Liver (tissue), 9 donors: ENCODE measurements around the gene TLE3. TPM values are rescaled to one million over a fixed set of nuclear protein-coding genes. Genes with fewer than 3 reads are reported as not detected.

Experiments
- DNase-seq: peaks from one replicate; pipeline ENCODE4 v3.0.0-alpha.2; 2017; ENCODE audit warnings: low spot score
- H3K27ac ChIP-seq, 2 donors: one replicate each; pipeline ENCODE4 v1.7.0; 2013; ENCODE audit warnings: inconsistent platforms in 2 of 2, low read length in 2 of 2, control low read depth in 1 of 2, low read depth in 1 of 2, mild to moderate bottlenecking in 1 of 2
- H3K27me3 ChIP-seq, 4 donors: one replicate each; pipeline versions ENCODE4 v1.6.1 to v1.7.0; 2013; ENCODE audit warnings: low read length in 3 of 4, inconsistent platforms in 1 of 4, mild to moderate bottlenecking in 1 of 4, moderate library complexity in 1 of 4; ENCODE audit not compliant: control insufficient read depth in 4 of 4, insufficient read depth in 4 of 4
- H3K36me3 ChIP-seq, 4 donors: one replicate each; pipeline versions ENCODE4 v1.6.1 to v1.7.0; 2013; ENCODE audit warnings: low read length in 3 of 4, mild to moderate bottlenecking in 3 of 4, low read depth in 1 of 4, moderate library complexity in 1 of 4; ENCODE audit not compliant: control insufficient read depth in 4 of 4, insufficient read depth in 3 of 4
- H3K4me1 ChIP-seq, 4 donors: one replicate each; pipeline versions ENCODE4 v1.6.1 to v1.7.0; 2013; ENCODE audit warnings: low read length in 3 of 4, mild to moderate bottlenecking in 3 of 4, moderate library complexity in 1 of 4; ENCODE audit not compliant: control insufficient read depth in 4 of 4, insufficient read depth in 4 of 4
- H3K4me3 ChIP-seq, 3 donors: one replicate each; pipeline versions ENCODE4 v1.6.1 to v1.7.0; 2013; ENCODE audit warnings: low read length in 3 of 3, control low read depth in 1 of 3, low read depth in 1 of 3, mild to moderate bottlenecking in 1 of 3
- H3K9ac ChIP-seq, 2 donors: one replicate each; pipeline ENCODE4 v1.7.0; 2013; ENCODE audit warnings: low read length in 2 of 2, mild to moderate bottlenecking in 2 of 2, moderate library complexity in 2 of 2, control low read depth in 1 of 2, low read depth in 1 of 2
- H3K9me3 ChIP-seq, 4 donors: one replicate each; pipeline versions ENCODE4 v1.6.1 to v1.7.0; 2013; ENCODE audit warnings: low read length in 3 of 4; ENCODE audit not compliant: control insufficient read depth in 4 of 4
- ATF3 ChIP-seq: IDR thresholded peaks from 2 replicates; pipeline ENCODE4 v1.6.1; 2016; ENCODE audit warnings: antibody characterized with exemption
- CTCF ChIP-seq: fragments of 150-350 bp; IDR thresholded peaks from 2 replicates; pipeline ENCODE4 v1.5.1; 2017; ENCODE audit warnings: improper control_type of control experiment, low read depth, low read length; ENCODE audit not compliant: missing input control
- EGR1 ChIP-seq, 2 donors: IDR thresholded peaks; 2 replicates each; pipeline ENCODE4 v1.6.1; 2016 to 2018; ENCODE audit warnings: antibody characterized with exemption in 2 of 2, low read depth in 2 of 2
- FOXA1 ChIP-seq: IDR thresholded peaks from 2 replicates; pipeline ENCODE4 v1.6.1; 2016; ENCODE audit warnings: antibody characterized with exemption
- GABPA ChIP-seq, 2 donors: IDR thresholded peaks in 1 of 2; conservative IDR thresholded peaks in 1 of 2; 2 replicates each; pipeline ENCODE4 v1.6.1; 2016; ENCODE audit warnings: antibody characterized with exemption in 2 of 2, mild to moderate bottlenecking in 1 of 2, moderate library complexity in 1 of 2
- HNF4A ChIP-seq, 2 donors: conservative IDR thresholded peaks; 2 replicates each; pipeline ENCODE4 v1.6.1; 2016; ENCODE audit warnings: antibody characterized with exemption in 2 of 2, mild to moderate bottlenecking in 2 of 2
- JUND ChIP-seq, 2 donors: IDR thresholded peaks; 2 replicates each; pipeline ENCODE4 v1.6.1; 2016; ENCODE audit warnings: antibody characterized with exemption in 2 of 2
- MAX ChIP-seq: IDR thresholded peaks from 2 replicates; pipeline ENCODE4 v1.6.1; 2016; ENCODE audit warnings: antibody characterized with exemption
- RAD21 ChIP-seq, 2 donors: IDR thresholded peaks; 2 replicates each; pipeline ENCODE4 v1.6.1; 2016; ENCODE audit warnings: antibody characterized with exemption in 2 of 2, mild to moderate bottlenecking in 2 of 2
- RXRA ChIP-seq, 2 donors: IDR thresholded peaks; 2 replicates each; pipeline ENCODE4 v1.6.1; 2017 to 2018; ENCODE audit warnings: antibody characterized with exemption in 2 of 2, mild to moderate bottlenecking in 1 of 2
- SP1 ChIP-seq: IDR thresholded peaks from 2 replicates; pipeline ENCODE4 v1.6.1; 2018; ENCODE audit warnings: antibody characterized with exemption, mild to moderate bottlenecking
- ZBTB33 ChIP-seq: IDR thresholded peaks from 2 replicates; pipeline ENCODE4 v1.6.1; 2016; ENCODE audit warnings: antibody characterized with exemption
- WGBS: extraction: QIAGEN DNeasy Blood & Tissue Kit; methylation state at CpG from one replicate; pipeline ENCODE4 v1.1.7; 2013; 5-methylcytosine and 5-hydroxymethylcytosine counted together
- polyA plus RNA-seq, 2 donors: library from polyadenylated mRNA; stranded (reverse) in 1 of 2; unstranded in 1 of 2; fragments of 200-250 nt in 1 of 2; fragments of >200 nt in 1 of 2; fragmentation: Nextera tagmentation in 1 of 2; extraction: Ambion mirVana in 1 of 2; gene quantifications; one replicate each; pipeline versions ENCODE4 v1.2.1 to v1.2.3, GENCODE V29; 2013 to 2015
- total RNA-seq, 2 donors: library from RNA; depleted of rRNA; stranded (reverse); fragments of >200 nt; gene quantifications; one replicate each; pipeline ENCODE4 v1.2.3, GENCODE V29; 2014
- donor health status: healthy.
- donor health status: healthy.
- donor health status: healthy.
- donor health status: healthy.
- donor health status: healthy.

Gene TLE3
- total and polyA plus RNA-seq, 4 donors: 1.2 to 13.7 (median 8.5) TPM

GRCh38 chr15:70090436-70091296 is 7.1 kb downstream of the TLE3 start:
- Histone ChIP-seq H3K4me3 (no peak overlapping the region), H3K9me3 (no peaks in the 10 kb centered on the region), H3K36me3 (peaks cover 3 to 21% (median 10%) of the 10 kb centered on the region in 4 donors), H3K27ac (no peak overlapping the region), H3K4me1 (peaks cover 21 to 52% (median 37%) of the 10 kb centered on the region in 4 donors), H3K27me3 (no peaks in the 10 kb centered on the region), H3K9ac (no peak overlapping the region)
- no peak for DNase-seq
- 77% methylated on average over 8 of the region's 8 CpGs for WGBS
- TF ChIP-seq HNF4A (conservative IDR thresholded peaks at IDR 0.05): peak in 1 of 2 donors; percentile 17
- TF ChIP-seq MAX: no peak

GRCh38 chr15:70089692-70089971 is 8.1 kb downstream of the TLE3 start:
- TF ChIP-seq ATF3 (no peak), EGR1 (IDR thresholded peaks at IDR 0.05; ENCODE audit: low read depth in 2 of 2) (no peak), JUND (IDR thresholded peaks at IDR 0.05) (no peak), GABPA (IDR thresholded peaks at IDR 0.05 in 1 of 2, conservative IDR thresholded peaks at IDR 0.05 in 1 of 2) (no peak)

GRCh38 chr15:70088887-70089691 is 8.6 kb downstream of the TLE3 start:
- no peaks in the 10 kb centered on the region for H3K27me3 ChIP-seq
- no peak overlapping the region for H3K4me3 ChIP-seq
- no peak for DNase-seq
- 77% methylated on average over 23 of the region's 23 CpGs for WGBS
- H3K36me3 ChIP-seq: peaks cover 10 to 29% (median 15%) of the 10 kb centered on the region in 4 donors
- no peaks in the 10 kb centered on the region for H3K9me3 ChIP-seq
- TF ChIP-seq RXRA (IDR thresholded peaks at IDR 0.05) (no peak), FOXA1 (no peak), ZBTB33 (no peak), HNF4A (conservative IDR thresholded peaks at IDR 0.05) (no peak), SP1 (no peak), CTCF (no peak), GABPA (IDR thresholded peaks at IDR 0.05 in 1 of 2, conservative IDR thresholded peaks at IDR 0.05 in 1 of 2) (no peak), RAD21 (IDR thresholded peaks at IDR 0.05) (no peak)
- peaks cover 16 to 37% (median 28%) of the 10 kb centered on the region in 4 donors for H3K4me1 ChIP-seq
- no peak overlapping the region for H3K9ac ChIP-seq
- no peak overlapping the region for H3K27ac ChIP-seq

More at GRCh38 chr15:70089692-70089971, 8.1 kb downstream of the TLE3 start:
- no peak for DNase-seq
- 88% methylated on average over 6 of the region's 6 CpGs for WGBS
- Histone ChIP-seq H3K4me3 (no peak overlapping the region), H3K27me3 (no peaks in the 10 kb centered on the region), H3K27ac (no peak overlapping the region), H3K4me1 (peaks cover 16 to 41% (median 30%) of the 10 kb centered on the region in 4 donors), H3K9ac (no peak overlapping the region), H3K9me3 (no peaks in the 10 kb centered on the region), H3K36me3 (peaks cover 10 to 29% (median 12%) of the 10 kb centered on the region in 4 donors)
